HCT116 (cell line): ENCODE measurements around the gene TXLNA.

Source experiments
- CTCF ChIP-seq, 3 experiments: fragments of 200-600 bp in 1 of 3; sonication (generic) in 1 of 3; IDR thresholded peaks in 2 of 3; conservative IDR thresholded peaks in 1 of 3; 2 replicates each; pipeline ENCODE4 v1.5.1; 2012 to 2017; ENCODE audit warnings: low read depth in 2 of 3, low read length in 2 of 3, antibody characterized with exemption in 1 of 3, borderline replicate concordance in 1 of 3, control low read depth in 1 of 3, mild to moderate bottlenecking in 1 of 3, mixed read lengths in 1 of 3, mixed run types in 1 of 3, moderate library complexity in 1 of 3; ENCODE audit not compliant: insufficient read depth in 1 of 3
- EGR1 ChIP-seq: IDR thresholded peaks from 2 replicates; pipeline ENCODE4 v1.6.1; 2012; ENCODE audit warnings: low read depth
- EZH2 ChIP-seq: fragments of 200-600 bp; sonication (generic); IDR thresholded peaks from 2 replicates; pipeline ENCODE4 v1.6.1; 2017; ENCODE audit warnings: antibody characterized with exemption, mixed run types
- EZH2phosphoT487 ChIP-seq: fragments of 200-600 bp; IDR thresholded peaks from 2 replicates; pipeline ENCODE4 v1.6.1; 2018; ENCODE audit warnings: antibody characterized with exemption, borderline replicate concordance
- POLR2A ChIP-seq: IDR thresholded peaks from 2 replicates; pipeline ENCODE4 v1.7.0; 2011; ENCODE audit warnings: borderline replicate concordance; ENCODE audit not compliant: insufficient read depth, insufficient read length; ENCODE audit errors: extremely low read depth
- REST ChIP-seq: IDR thresholded peaks from 2 replicates; pipeline ENCODE4 v1.6.1; 2012; ENCODE audit warnings: low read depth
- SP1 ChIP-seq: IDR thresholded peaks from 2 replicates; pipeline ENCODE4 v1.6.1; 2012; ENCODE audit warnings: low read depth
- TCF7L2 ChIP-seq: IDR thresholded peaks from 2 replicates; pipeline ENCODE4 v1.7.0; 2011; ENCODE audit warnings: borderline replicate concordance, inconsistent platforms; ENCODE audit not compliant: insufficient read depth, insufficient read length; ENCODE audit errors: extremely low read depth
- YY1 ChIP-seq: IDR thresholded peaks from 2 replicates; pipeline ENCODE4 v1.6.1; 2011; ENCODE audit warnings: low read length, low read depth, moderate library complexity, mild to moderate bottlenecking; ENCODE audit not compliant: insufficient replicate concordance; ENCODE audit errors: extremely low read depth

DNA sequence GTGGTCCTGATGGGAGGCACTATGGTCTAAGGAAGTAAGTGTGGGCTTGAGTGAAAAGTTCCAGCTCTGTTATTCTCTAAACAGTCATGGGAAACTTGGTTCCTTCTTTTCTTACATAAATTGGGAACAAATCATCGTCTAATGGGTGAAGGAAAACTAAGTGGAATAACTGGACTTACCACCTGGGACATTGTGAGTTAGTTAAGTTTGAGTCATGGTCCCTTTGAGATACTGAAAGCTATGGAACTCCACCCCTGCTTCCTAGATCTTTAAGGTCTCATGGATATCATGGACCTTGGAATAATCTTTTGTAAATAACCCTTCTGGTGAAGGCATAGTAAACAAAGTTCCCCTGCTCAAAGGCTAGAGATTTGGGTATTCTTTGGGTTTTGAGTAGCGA is 16.1 kb upstream of the TXLNA start:
- TF ChIP-seq EZH2 (no peak), YY1 (no peak), CTCF (IDR thresholded peaks at IDR 0.05 in 2 of 3, conservative IDR thresholded peaks at IDR 0.05 in 1 of 3; ENCODE audit: borderline replicate concordance in 1 of 3, insufficient read depth in 1 of 3, low read depth in 2 of 3, low read length in 2 of 3) (no peak), EGR1 (no peak), SP1 (no peak), EZH2phosphoT487 (no peak), REST (no peak), POLR2A (no peak), TCF7L2 (no peak)
